K562 (cell line): ENCODE data around the gene ISYNA1. TPM values are rescaled to one million over a fixed set of nuclear protein-coding genes. Genes with fewer than 3 reads are reported as not detected.

ENCODE experiments used
- ATAC-seq: fragments of 200-7000 bp; cut with Tn5 transposase; 3 replicates; pipeline ENCODE4 v1.9.1; 2020; ENCODE audit warnings: moderate library complexity
- BruUV-seq: library from RNA; stranded (reverse); fragments of 400-500 nt; replicated peaks from 2 replicates; lab custom pipeline; 2021; lab: Mats Ljungman, UMichigan
- CTCF ChIA-PET: fragments of 300-600 bp; formaldehyde crosslinking; extraction: SDS; loops from one replicate; lab custom pipeline; 2021; ENCODE audit warnings: low intra/inter-chr PET ratio; lab: Yijun Ruan, JAX
- POLR2A ChIA-PET: fragments of 300-600, 350-650 bp; sonication (Branson Sonifier 250); formaldehyde crosslinking; extraction: SDS; loops from one replicate; lab custom pipeline; 2021; ENCODE audit warnings: antibody characterized with exemption, inconsistent platforms; lab: Yijun Ruan, JAX
- DNase-seq, 4 experiments: peaks; one replicate each; pipeline versions ENCODE4 v3.0.0 to v3.0.0-alpha.2; 2011 to 2018; ENCODE audit warnings: low spot score in 3 of 4, mixed read lengths in 3 of 4; ENCODE audit errors: extremely low read depth in 1 of 4
- FAIRE-seq: peaks from 2 replicates; lab custom pipeline; 2011; peaks lifted over from hg19 to GRCh38; lab: Jason Lieb, UNC
- H2AFZ ChIP-seq: 2 replicates; pipeline ENCODE4 v1.6.0; 2011; ENCODE audit warnings: low read depth, low read length, control low read depth, inconsistent platforms
- H3K27ac ChIP-seq: fragments of 200-600 bp; 3 replicates; pipeline ENCODE4 v1.8.0; 2011; ENCODE audit warnings: low read depth, mild to moderate bottlenecking, control low read depth, inconsistent platforms, low read length, moderate library complexity, mixed read lengths; ENCODE audit errors: extremely low read depth
- H3K27me3 ChIP-seq, 2 experiments: fragments of 300-600 bp in 1 of 2; 2 replicates in 1 of 2; 3 replicates in 1 of 2; pipeline versions ENCODE4 v1.6.0 to v1.8.0; 2011; ENCODE audit warnings: inconsistent platforms in 2 of 2, low read length in 2 of 2, mild to moderate bottlenecking in 1 of 2, mixed read lengths in 1 of 2, moderate library complexity in 1 of 2; ENCODE audit not compliant: control insufficient read depth in 2 of 2, insufficient read depth in 2 of 2
- H3K36me3 ChIP-seq: fragments of 300-600 bp; 3 replicates; pipeline ENCODE4 v1.8.0; 2011; ENCODE audit warnings: mild to moderate bottlenecking, low read length, inconsistent platforms; ENCODE audit not compliant: control insufficient read depth, insufficient read depth
- H3K4me1 ChIP-seq, 2 experiments: fragments of 200-600 bp in 1 of 2; replicated peaks in 1 of 2; 2 replicates in 1 of 2; 3 replicates in 1 of 2; pipeline versions ENCODE4 v1.5.1 to v1.8.0; 2011; ENCODE audit warnings: inconsistent platforms in 2 of 2, low read length in 2 of 2, mild to moderate bottlenecking in 1 of 2, mixed read lengths in 1 of 2, moderate library complexity in 1 of 2; ENCODE audit not compliant: control insufficient read depth in 2 of 2, insufficient read depth in 2 of 2
- H3K4me2 ChIP-seq: 2 replicates; pipeline ENCODE4 v1.6.1; 2011; ENCODE audit warnings: low read length, control low read depth, inconsistent platforms, mixed read lengths; ENCODE audit not compliant: insufficient read depth
- H3K4me3 ChIP-seq: fragments of 200-600 bp; sonication (generic), shearing (Covaris generic); 2 replicates; pipeline ENCODE4 v1.5.1; 2016; ENCODE audit warnings: control low read depth, inconsistent platforms
- H3K79me2 ChIP-seq: fragments of 200-600 bp; 3 replicates; pipeline ENCODE4 v1.8.0; 2011; ENCODE audit warnings: low read length, inconsistent platforms; ENCODE audit not compliant: control insufficient read depth, insufficient read depth
- H3K9ac ChIP-seq, 2 experiments: 2 replicates each; pipeline versions ENCODE4 v1.6.0 to v1.6.1; 2011; ENCODE audit warnings: low read depth in 2 of 2, low read length in 2 of 2, control low read depth in 1 of 2, inconsistent platforms in 1 of 2, mild to moderate bottlenecking in 1 of 2, mixed read lengths in 1 of 2; ENCODE audit not compliant: insufficient read depth in 1 of 2
- H3K9me1 ChIP-seq: one replicate; pipeline ENCODE4 v1.6.0; 2011; ENCODE audit warnings: inconsistent platforms, mild to moderate bottlenecking, low read length, moderate library complexity; ENCODE audit not compliant: control insufficient read depth, insufficient read depth
- H3K9me3 ChIP-seq: replicated peaks from 2 replicates; pipeline ENCODE4 v1.5.1; 2011; ENCODE audit warnings: low read depth, low read length, inconsistent platforms; ENCODE audit not compliant: control insufficient read depth, insufficient read depth
- H4K20me1 ChIP-seq: replicated peaks from 2 replicates; pipeline ENCODE4 v1.6.1; 2011; ENCODE audit warnings: low read length, inconsistent platforms, mixed read lengths; ENCODE audit not compliant: control insufficient read depth, insufficient read depth
- EP300 ChIP-seq: IDR thresholded peaks from 2 replicates; pipeline ENCODE4 v1.6.1; 2012; ENCODE audit warnings: low read length, improper control_type of control experiment
- PCBP1 ChIP-seq: fragments of 200-400 bp; formaldehyde crosslinking; IDR thresholded peaks from 2 replicates; pipeline ENCODE4 v1.6.1; 2018; ENCODE audit warnings: mild to moderate bottlenecking, low read depth, low read length; ENCODE audit not compliant: poor library complexity, severe bottlenecking
- POU5F1 ChIP-seq: fragments of 150-350 bp; IDR thresholded peaks from 2 replicates; pipeline ENCODE4 v1.6.1; 2014; ENCODE audit warnings: borderline replicate concordance, low read length, low read depth, mild to moderate bottlenecking; ENCODE audit not compliant: partially characterized antibody
- SMARCA4 ChIP-seq: fragments of 450-650 bp; IDR thresholded peaks from 2 replicates; pipeline ENCODE4 v1.6.1; 2016
- SMARCE1 ChIP-seq: fragments of 450-650 bp; IDR thresholded peaks from 2 replicates; pipeline ENCODE4 v1.7.1; 2016; ENCODE audit warnings: mild to moderate bottlenecking
- TCF3 ChIP-seq: sonication (generic); formaldehyde crosslinking; IDR thresholded peaks from 2 replicates; pipeline ENCODE4 v1.4.0; 2020; ENCODE audit warnings: mild to moderate bottlenecking, missing genetic modification reagents
- ZNF764 ChIP-seq: fragments of 250-450 bp; sonication (Bioruptor Pico); IDR thresholded peaks from 2 replicates; pipeline ENCODE4 v1.4.0; 2020; ENCODE audit warnings: low read depth, mild to moderate bottlenecking, moderate library complexity
- WGBS: fragments of 100-300 bp; shearing (Covaris generic); methylation state at CpG from one replicate; pipeline ENCODE4 v1.1.6; 2016; ENCODE audit warnings: low coverage, mixed read lengths; ENCODE audit not compliant: insufficient coverage; ENCODE audit errors: missing lambda C conversion rate; 5-methylcytosine and 5-hydroxymethylcytosine counted together
- in situ Hi-C: fragments of 300-500 bp; cut with MboI; formaldehyde crosslinking; loops from 4 replicates; pipeline ENCODE4 v1.15.0; 2018; ENCODE audit warnings: inconsistent platforms, mixed read lengths
- intact Hi-C: fragments of 100-400 bp; cut with micrococcal nuclease; formaldehyde crosslinking; loops from 2 replicates; pipeline ENCODE4 v1.14.2; 2022
- polyA plus RNA-seq, 8 experiments: library from polyadenylated mRNA; depleted of rRNA in 4 of 8; stranded (reverse) in 5 of 8; unstranded in 3 of 8; fragments of >200 nt; fragmentation: Nextera tagmentation in 2 of 8; fragmentation: Illumina TruSeq in 1 of 8; extraction: Ambion mirVana in 2 of 8; extraction: Trizol in 1 of 8; gene quantifications; 2 replicates each; pipeline versions ENCODE4 v1.2.1 to v1.2.3, GENCODE V29; 2011 to 2014; ENCODE audit warnings: inconsistent platforms in 1 of 8, missing spikeins in 1 of 8
- total RNA-seq, 7 experiments: library from RNA; depleted of rRNA in 6 of 7; stranded (reverse); fragments of >200 nt in 6 of 7; fragmentation: Illumina TruSeq in 2 of 7; extraction: Trizol in 2 of 7; gene quantifications; 2 replicates each; pipeline versions ENCODE4 v1.2.1 to v1.2.3, GENCODE V29; 2011 to 2021; ENCODE audit warnings: low replicate concordance in 1 of 7
- TF ChIP-seq, protein P1 (sequence below), 3 experiments: IDR thresholded peaks in 2 of 3; conservative IDR thresholded peaks in 1 of 3; 2 replicates each; pipeline ENCODE4 v1.5.1; 2011 to 2012; ENCODE audit warnings: low read length in 3 of 3, mild to moderate bottlenecking in 3 of 3, control low read depth in 2 of 3, improper control_type of control experiment in 1 of 3, inconsistent platforms in 1 of 3, low read depth in 1 of 3, mixed read lengths in 1 of 3, moderate library complexity in 1 of 3; ENCODE audit not compliant: insufficient read depth in 2 of 3
- TF ChIP-seq, protein P2 (sequence below), 2 experiments: fragments of 450-650 bp; conservative IDR thresholded peaks; 2 replicates each; pipeline ENCODE4 v1.6.1; 2017; ENCODE audit warnings: mild to moderate bottlenecking in 2 of 2, moderate library complexity in 2 of 2
- TF ChIP-seq, protein P3 (sequence below), 3 experiments: fragments of 200-800 bp in 1 of 3; fragments of 250-450 bp in 1 of 3; fragments of 450-650 bp in 1 of 3; sonication (Bioruptor Pico) in 1 of 3; sonication (Bioruptor generic) in 1 of 3; formaldehyde crosslinking in 1 of 3; IDR thresholded peaks; 2 replicates each; pipeline versions ENCODE4 v1.6.1 to v1.8.0; 2016 to 2022; ENCODE audit warnings: mild to moderate bottlenecking in 2 of 3, missing genetic modification characterization in 2 of 3, missing compliant biosample characterization in 1 of 3, moderate library complexity in 1 of 3
- TF ChIP-seq, protein P4 (sequence below): fragments of 200-800 bp; sonication (Bioruptor generic); IDR thresholded peaks from 2 replicates; pipeline ENCODE4 v1.6.1; 2017; ENCODE audit warnings: missing genetic modification characterization, missing compliant biosample characterization

ISYNA1 gene
- total and polyA plus RNA-seq, 9 of the 15 experiments (the other 6 are each of a cell fraction or from before 2014, with no cell fraction given) = 21.8 to 460 (median 93.2) TPM

DNA sequence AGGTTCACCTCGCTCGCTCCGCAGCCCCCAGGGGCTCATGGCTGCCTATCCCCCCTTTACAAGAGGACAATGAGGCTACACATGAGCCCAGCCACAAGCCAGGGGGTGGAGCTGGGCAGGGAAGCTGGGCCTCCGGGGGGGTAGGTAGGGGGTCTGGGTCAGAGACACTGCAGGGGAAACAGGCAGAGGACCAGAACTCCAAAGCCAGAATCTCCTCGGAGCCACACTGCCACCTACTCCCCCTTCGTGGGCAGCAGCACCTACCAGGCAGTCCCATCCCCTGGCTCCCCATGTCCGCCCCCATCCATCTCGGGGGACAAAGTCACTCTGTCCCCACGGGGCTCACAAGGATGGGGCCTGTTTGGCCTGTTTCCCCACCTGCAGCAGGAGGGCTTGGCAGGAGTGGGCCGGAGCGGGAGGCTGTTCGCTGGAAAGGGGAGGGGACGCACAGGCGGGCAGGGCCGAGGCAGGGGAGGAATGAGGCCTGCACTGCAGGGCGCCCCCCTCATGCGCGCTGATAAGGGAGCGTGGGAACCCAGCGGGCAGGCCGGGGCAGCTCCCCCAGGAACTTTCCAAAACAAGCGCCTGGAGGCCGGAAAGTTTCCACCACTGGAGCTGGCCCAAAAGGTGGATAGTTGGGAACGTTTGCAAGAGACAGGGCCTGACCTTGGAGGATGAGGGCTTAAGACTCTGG lies 545 bp upstream of the ISYNA1 start:
- Histone ChIP-seq H3K36me3 (peaks cover 35% of the 10 kb centered on the region), H3K9me1 (peaks cover 11% of the 10 kb centered on the region), H3K27me3 (no peaks in the 10 kb centered on the region), H3K9me3 (no peaks in the 10 kb centered on the region), H3K4me2 (peak overlapping the region; percentile 88), H3K79me2 (peaks cover 44% of the 10 kb centered on the region), H3K4me1 (peaks cover 42 to 94% of the 10 kb centered on the region in 2 experiments), H3K9ac (peak overlapping the region; percentile 59 to 97), H3K4me3 (peak overlapping the region; percentile 77), H3K27ac (peak overlapping the region; percentile 94), H4K20me1 (peaks cover 13% of the 10 kb centered on the region), H2AFZ (peak overlapping the region; percentile 80)
- DNase-seq (peak; percentile 74 to 91 (median 81)), ATAC-seq (peak; percentile 32), FAIRE-seq (peak; percentile 55)
- POLR2A ChIA-PET = interaction anchor here (0.6 to 1.1 kb wide), 4 partner anchors 16 to 113 kb away, joined by 3 to 5 read pairs (median 3); partner anchors contain the start of gene SSBP4
- CTCF ChIA-PET = no interaction called here
- in situ Hi-C loops = no loop called here
- intact Hi-C loops = no loop called here
- BruUV-seq = no TSS peak
- 4% methylated on average over 22 of the region's 24 CpGs for WGBS
- TF ChIP-seq, protein P1, sequence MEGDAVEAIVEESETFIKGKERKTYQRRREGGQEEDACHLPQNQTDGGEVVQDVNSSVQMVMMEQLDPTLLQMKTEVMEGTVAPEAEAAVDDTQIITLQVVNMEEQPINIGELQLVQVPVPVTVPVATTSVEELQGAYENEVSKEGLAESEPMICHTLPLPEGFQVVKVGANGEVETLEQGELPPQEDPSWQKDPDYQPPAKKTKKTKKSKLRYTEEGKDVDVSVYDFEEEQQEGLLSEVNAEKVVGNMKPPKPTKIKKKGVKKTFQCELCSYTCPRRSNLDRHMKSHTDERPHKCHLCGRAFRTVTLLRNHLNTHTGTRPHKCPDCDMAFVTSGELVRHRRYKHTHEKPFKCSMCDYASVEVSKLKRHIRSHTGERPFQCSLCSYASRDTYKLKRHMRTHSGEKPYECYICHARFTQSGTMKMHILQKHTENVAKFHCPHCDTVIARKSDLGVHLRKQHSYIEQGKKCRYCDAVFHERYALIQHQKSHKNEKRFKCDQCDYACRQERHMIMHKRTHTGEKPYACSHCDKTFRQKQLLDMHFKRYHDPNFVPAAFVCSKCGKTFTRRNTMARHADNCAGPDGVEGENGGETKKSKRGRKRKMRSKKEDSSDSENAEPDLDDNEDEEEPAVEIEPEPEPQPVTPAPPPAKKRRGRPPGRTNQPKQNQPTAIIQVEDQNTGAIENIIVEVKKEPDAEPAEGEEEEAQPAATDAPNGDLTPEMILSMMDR (IDR thresholded peaks at IDR 0.05 in 2 of 3, conservative IDR thresholded peaks at IDR 0.05 in 1 of 3; ENCODE audit: insufficient read depth in 2 of 3, low read depth in 1 of 3, low read length in 3 of 3) = peak in 1 of 3 experiments; percentile 12; a peak in 1 of 6 replicates
- TF ChIP-seq, protein P2, sequence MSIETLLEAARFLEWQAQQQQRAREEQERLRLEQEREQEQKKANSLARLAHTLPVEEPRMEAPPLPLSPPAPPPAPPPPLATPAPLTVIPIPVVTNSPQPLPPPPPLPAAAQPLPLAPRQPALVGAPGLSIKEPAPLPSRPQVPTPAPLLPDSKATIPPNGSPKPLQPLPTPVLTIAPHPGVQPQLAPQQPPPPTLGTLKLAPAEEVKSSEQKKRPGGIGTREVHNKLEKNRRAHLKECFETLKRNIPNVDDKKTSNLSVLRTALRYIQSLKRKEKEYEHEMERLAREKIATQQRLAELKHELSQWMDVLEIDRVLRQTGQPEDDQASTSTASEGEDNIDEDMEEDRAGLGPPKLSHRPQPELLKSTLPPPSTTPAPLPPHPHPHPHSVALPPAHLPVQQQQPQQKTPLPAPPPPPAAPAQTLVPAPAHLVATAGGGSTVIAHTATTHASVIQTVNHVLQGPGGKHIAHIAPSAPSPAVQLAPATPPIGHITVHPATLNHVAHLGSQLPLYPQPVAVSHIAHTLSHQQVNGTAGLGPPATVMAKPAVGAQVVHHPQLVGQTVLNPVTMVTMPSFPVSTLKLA (conservative IDR thresholded peaks at IDR 0.05) = peak in 1 of 2 experiments; percentile 66; a peak in 2 of 4 replicates
- peak; percentile 66 for TF ChIP-seq TCF3 (CRISPR knock-in tag)
- peak; percentile 68; the same call in 1 of the 2 replicates for TF ChIP-seq SMARCE1
- no peak for TF ChIP-seq POU5F1
- TF ChIP-seq, protein P3, sequence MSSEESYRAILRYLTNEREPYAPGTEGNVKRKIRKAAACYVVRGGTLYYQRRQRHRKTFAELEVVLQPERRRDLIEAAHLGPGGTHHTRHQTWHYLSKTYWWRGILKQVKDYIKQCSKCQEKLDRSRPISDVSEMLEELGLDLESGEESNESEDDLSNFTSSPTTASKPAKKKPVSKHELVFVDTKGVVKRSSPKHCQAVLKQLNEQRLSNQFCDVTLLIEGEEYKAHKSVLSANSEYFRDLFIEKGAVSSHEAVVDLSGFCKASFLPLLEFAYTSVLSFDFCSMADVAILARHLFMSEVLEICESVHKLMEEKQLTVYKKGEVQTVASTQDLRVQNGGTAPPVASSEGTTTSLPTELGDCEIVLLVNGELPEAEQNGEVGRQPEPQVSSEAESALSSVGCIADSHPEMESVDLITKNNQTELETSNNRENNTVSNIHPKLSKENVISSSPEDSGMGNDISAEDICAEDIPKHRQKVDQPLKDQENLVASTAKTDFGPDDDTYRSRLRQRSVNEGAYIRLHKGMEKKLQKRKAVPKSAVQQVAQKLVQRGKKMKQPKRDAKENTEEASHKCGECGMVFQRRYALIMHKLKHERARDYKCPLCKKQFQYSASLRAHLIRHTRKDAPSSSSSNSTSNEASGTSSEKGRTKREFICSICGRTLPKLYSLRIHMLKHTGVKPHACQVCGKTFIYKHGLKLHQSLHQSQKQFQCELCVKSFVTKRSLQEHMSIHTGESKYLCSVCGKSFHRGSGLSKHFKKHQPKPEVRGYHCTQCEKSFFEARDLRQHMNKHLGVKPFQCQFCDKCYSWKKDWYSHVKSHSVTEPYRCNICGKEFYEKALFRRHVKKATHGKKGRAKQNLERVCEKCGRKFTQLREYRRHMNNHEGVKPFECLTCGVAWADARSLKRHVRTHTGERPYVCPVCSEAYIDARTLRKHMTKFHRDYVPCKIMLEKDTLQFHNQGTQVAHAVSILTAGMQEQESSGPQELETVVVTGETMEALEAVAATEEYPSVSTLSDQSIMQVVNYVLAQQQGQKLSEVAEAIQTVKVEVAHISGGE (CRISPR knock-in tag; IDR thresholded peaks at IDR 0.05) = peak in 1 of 3 experiments; percentile 47; a peak in 1 of 6 replicates
- TF ChIP-seq EP300 = peak; percentile 45; the same call in 1 of the 2 replicates
- TF ChIP-seq ZNF764 = peak; percentile 36; the same call in 1 of the 2 replicates
- TF ChIP-seq SMARCA4 = peak; percentile 77
- TF ChIP-seq, protein P4, sequence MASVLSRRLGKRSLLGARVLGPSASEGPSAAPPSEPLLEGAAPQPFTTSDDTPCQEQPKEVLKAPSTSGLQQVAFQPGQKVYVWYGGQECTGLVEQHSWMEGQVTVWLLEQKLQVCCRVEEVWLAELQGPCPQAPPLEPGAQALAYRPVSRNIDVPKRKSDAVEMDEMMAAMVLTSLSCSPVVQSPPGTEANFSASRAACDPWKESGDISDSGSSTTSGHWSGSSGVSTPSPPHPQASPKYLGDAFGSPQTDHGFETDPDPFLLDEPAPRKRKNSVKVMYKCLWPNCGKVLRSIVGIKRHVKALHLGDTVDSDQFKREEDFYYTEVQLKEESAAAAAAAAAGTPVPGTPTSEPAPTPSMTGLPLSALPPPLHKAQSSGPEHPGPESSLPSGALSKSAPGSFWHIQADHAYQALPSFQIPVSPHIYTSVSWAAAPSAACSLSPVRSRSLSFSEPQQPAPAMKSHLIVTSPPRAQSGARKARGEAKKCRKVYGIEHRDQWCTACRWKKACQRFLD (CRISPR knock-in tag) = peak; percentile 71; the same call in 1 of the 2 replicates
- TF ChIP-seq PCBP1 = no peak
